ENCODE measurements around the gene HAPLN1.

- TF ChIP-seq POLR2A (IDR thresholded peaks at IDR 0.05; ENCODE audit: extremely low read depth, insufficient read length) (no peak), CTCF (IDR thresholded peaks at IDR 0.05; ENCODE audit: low read depth, low read length) (no peak), MYC (IDR thresholded peaks at IDR 0.05; ENCODE audit: low read depth, low read length) (no peak)
- TF ChIP-seq, protein P1, sequence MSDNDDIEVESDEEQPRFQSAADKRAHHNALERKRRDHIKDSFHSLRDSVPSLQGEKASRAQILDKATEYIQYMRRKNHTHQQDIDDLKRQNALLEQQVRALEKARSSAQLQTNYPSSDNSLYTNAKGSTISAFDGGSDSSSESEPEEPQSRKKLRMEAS (IDR thresholded peaks at IDR 0.05; ENCODE audit: low read depth, low read length): no peak
Measured at GRCh38 chr5:83662558-83662957, 58.1 kb downstream of the HAPLN1 start.
